Breast epithelium (tissue), 4 donors: Measurements from ENCODE around the gene DPM2. TPM values are rescaled to one million over a fixed set of nuclear protein-coding genes. Genes with fewer than 3 reads are reported as not detected.

Source experiments
- DNase-seq, 2 donors: peaks; one replicate each; pipeline ENCODE4 v3.0.0-alpha.2; 2019; ENCODE audit warnings: low spot score in 2 of 2
- H3K27ac ChIP-seq, 2 donors: fragments of 200-600 bp; sonication (generic) in 1 of 2; one replicate each; pipeline ENCODE4 v1.5.1; 2016 to 2019; ENCODE audit warnings: mild to moderate bottlenecking in 1 of 2
- H3K27me3 ChIP-seq, 2 donors: fragments of 200-600 bp; sonication (generic) in 1 of 2; one replicate each; pipeline versions ENCODE4 v1.5.1 to v1.6.0; 2017 to 2019; ENCODE audit warnings: control low read depth in 1 of 2, mild to moderate bottlenecking in 1 of 2
- H3K36me3 ChIP-seq: fragments of 200-600 bp; one replicate; pipeline ENCODE4 v1.5.1; 2019
- H3K4me1 ChIP-seq, 2 donors: fragments of 200-600 bp; sonication (generic); one replicate each; pipeline ENCODE4 v1.5.1; 2016 to 2019; ENCODE audit warnings: control low read depth in 1 of 2
- H3K4me3 ChIP-seq, 3 donors: fragments of 200-600 bp; sonication (generic); 1 replicate in 2 of 3; 2 replicates in 1 of 3; pipeline ENCODE4 v1.5.1; 2016 to 2019; ENCODE audit warnings: mild to moderate bottlenecking in 3 of 3, moderate library complexity in 2 of 3
- H3K9me3 ChIP-seq, 2 donors: fragments of 200-600 bp; sonication (generic) in 1 of 2; one replicate each; pipeline ENCODE4 v1.5.1; 2016 to 2019; ENCODE audit warnings: control low read depth in 1 of 2
- CTCF ChIP-seq, 3 donors: fragments of 450-650 bp; IDR thresholded peaks; one replicate each; pipeline ENCODE4 v1.5.1; 2016 to 2017; ENCODE audit warnings: antibody characterized with exemption in 3 of 3, mild to moderate bottlenecking in 3 of 3, moderate library complexity in 3 of 3
- POLR2A ChIP-seq: fragments of 450-650 bp; IDR thresholded peaks from one replicate; pipeline ENCODE4 v1.6.1; 2016; ENCODE audit warnings: antibody characterized with exemption, mild to moderate bottlenecking, moderate library complexity
- POLR2AphosphoS5 ChIP-seq, 3 donors: sonication (generic); formaldehyde crosslinking; IDR thresholded peaks; one replicate each; pipeline ENCODE4 v1.6.1; 2017; ENCODE audit warnings: antibody characterized with exemption in 3 of 3
- intact Hi-C: fragments of 100-400 bp; cut with DNase I; formaldehyde crosslinking; loops from one replicate; pipeline ENCODE4 v1.15.1; 2023; ENCODE audit warnings: low total_unique reads
- total RNA-seq, 3 donors: library from RNA; depleted of rRNA; stranded (reverse); fragments of >200 nt; gene quantifications; one replicate each; pipeline ENCODE4 v1.1.0, GENCODE V29; 2016

The DPM2 gene
- total RNA-seq, 3 donors from 2014 or later = 10.6 to 17.4 (median 17.1) TPM

GRCh38 chr9:127982912-127983311 is 45.3 kb upstream of the DPM2 start:
- DNase-seq = no peak
- Histone ChIP-seq H3K4me3 (no peak overlapping the region), H3K9me3 (no peaks in the 10 kb centered on the region), H3K27me3 (no peaks in the 10 kb centered on the region), H3K36me3 (no peaks in the 10 kb centered on the region), H3K27ac (no peak overlapping the region), H3K4me1 (peaks cover 0 to 2% of the 10 kb centered on the region in 2 donors)
- intact Hi-C loops = loop anchor here (10.0 kb wide), 1 partner anchor 768 kb away; no protein-coding TSS in a partner anchor
- TF ChIP-seq POLR2AphosphoS5 (IDR thresholded peaks at IDR 0.05) (no peak), CTCF (IDR thresholded peaks at IDR 0.05) (no peak), POLR2A (no peak)

GRCh38 chr9:127981559-127982121 is 44.0 kb upstream of the DPM2 start:
- intact Hi-C loops = loop anchor here (10.0 kb wide), 1 partner anchor 767 kb away; no protein-coding TSS in a partner anchor
- no peak for DNase-seq
- H3K27ac ChIP-seq = peak overlapping the region; percentile 98 to 99
- H3K36me3 ChIP-seq = no peaks in the 10 kb centered on the region
- TF ChIP-seq POLR2A = no peak
- H3K9me3 ChIP-seq = no peaks in the 10 kb centered on the region
- peaks cover 0 to 15% of the 10 kb centered on the region in 2 donors for H3K4me1 ChIP-seq
- H3K4me3 ChIP-seq = peak overlapping the region; percentile 76 to 93 (median 82)
- no peaks in the 10 kb centered on the region for H3K27me3 ChIP-seq

- H3K4me3 ChIP-seq = peak within 1 kb of the TSS; percentile 76 to 93 (median 82)
- H3K27ac ChIP-seq = peak within 1 kb of the TSS; percentile 98 to 99
- TF ChIP-seq POLR2AphosphoS5 (IDR thresholded peaks at IDR 0.05) = peak in 2 of 3 donors; percentile 62 to 67
- no peak for TF ChIP-seq CTCF (IDR thresholded peaks at IDR 0.05)
- TF ChIP-seq POLR2A = no peak
- peaks cover 0 to 22% of the 10 kb centered on the region in 2 donors for H3K4me1 ChIP-seq
- H3K9me3 ChIP-seq = no peaks in the 10 kb centered on the region
- H3K27me3 ChIP-seq = no peaks in the 10 kb centered on the region
- H3K36me3 ChIP-seq = no peaks in the 10 kb centered on the region
- DNase-seq = peak; percentile 92 to 96
- intact Hi-C loops = loop anchor here (10.0 kb wide), 1 partner anchor 766 kb away; no protein-coding TSS in a partner anchor
These were observed 43.3 kb upstream of the DPM2 start, which contains the start of gene EEIG1 for GRCh38 chr9:127980706-127981558. Gene EEIG1, minus strand, starts transcription at chr9:127980989. Its CDS starts 852 bp downstream, at chr9:127980137.

- intact Hi-C loops = loop anchor here (10.0 kb wide), 1 partner anchor 765 kb away; no protein-coding TSS in a partner anchor
These were observed 42.5 kb upstream of the DPM2 start for GRCh38 chr9:127980060-127980705.

More at GRCh38 chr9:127980060-127980705, 42.5 kb upstream of the DPM2 start:
- peaks cover 6 to 28% of the 10 kb centered on the region in 2 donors for H3K4me1 ChIP-seq
- H3K27ac ChIP-seq = peak overlapping the region; percentile 98 to 99
- no peaks in the 10 kb centered on the region for H3K36me3 ChIP-seq
- TF ChIP-seq POLR2AphosphoS5 (IDR thresholded peaks at IDR 0.05) (peak in 1 of 3 donors; percentile 22), CTCF (IDR thresholded peaks at IDR 0.05) (no peak), POLR2A (no peak)
- no peaks in the 10 kb centered on the region for H3K9me3 ChIP-seq
- peak in 1 of 2 donors; percentile 75 for DNase-seq
- peak overlapping the region; percentile 76 to 93 (median 82) for H3K4me3 ChIP-seq
- H3K27me3 ChIP-seq = no peaks in the 10 kb centered on the region
